ENCODE data around the gene SPACA9.

The SPACA9 gene

DNA sequence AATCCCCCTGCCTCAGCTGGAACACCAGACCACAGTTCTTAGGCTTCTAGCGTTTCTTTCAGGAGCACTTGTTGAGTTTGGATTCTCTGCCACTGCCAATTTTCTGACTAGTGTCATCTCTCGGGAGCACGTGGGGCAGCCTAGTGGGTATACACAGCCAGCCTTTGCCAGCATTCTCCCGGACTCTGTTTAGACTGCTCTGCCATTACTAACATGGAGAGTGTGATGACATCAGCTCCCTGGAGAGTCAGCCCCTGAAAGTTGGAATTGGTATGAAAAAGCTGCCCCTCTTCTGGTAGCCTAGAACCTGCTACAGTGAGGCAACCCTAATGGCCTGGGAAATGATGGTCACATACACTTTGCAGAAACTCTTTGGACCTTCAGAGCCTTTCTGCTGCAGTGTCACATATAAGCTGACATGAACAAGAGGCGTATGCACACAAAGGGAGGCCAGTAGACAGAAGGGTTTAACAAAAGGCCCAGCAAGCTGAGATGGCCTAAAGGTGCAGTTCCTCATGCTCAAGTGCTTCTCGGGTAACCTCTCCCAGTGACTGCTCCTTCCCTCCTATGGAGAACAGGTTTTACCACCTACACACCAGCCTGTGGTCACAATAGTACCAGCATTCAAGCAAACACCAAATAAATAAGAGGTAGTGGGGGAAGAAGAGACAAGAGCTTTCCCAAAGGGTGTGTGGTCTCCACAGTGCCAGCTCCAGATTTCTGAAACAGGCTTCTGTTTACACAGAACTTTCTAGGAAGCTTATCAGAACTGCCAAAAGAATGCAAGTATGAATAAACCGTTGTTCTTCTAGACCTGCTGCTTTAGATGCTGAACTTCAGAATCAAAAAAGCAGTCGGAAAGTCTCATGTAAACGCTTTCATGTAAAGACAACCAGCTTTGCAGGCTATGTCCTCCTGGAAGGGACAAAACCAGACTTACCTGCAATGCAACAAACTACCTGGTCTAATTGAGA is 16.5 kb downstream of the SPACA9 start:
- DNase-seq: no peak

- DNase-seq: no peak
Observed at GRCh38 chr9:132896264-132896663, 17.6 kb downstream of the SPACA9 start.

DNA sequence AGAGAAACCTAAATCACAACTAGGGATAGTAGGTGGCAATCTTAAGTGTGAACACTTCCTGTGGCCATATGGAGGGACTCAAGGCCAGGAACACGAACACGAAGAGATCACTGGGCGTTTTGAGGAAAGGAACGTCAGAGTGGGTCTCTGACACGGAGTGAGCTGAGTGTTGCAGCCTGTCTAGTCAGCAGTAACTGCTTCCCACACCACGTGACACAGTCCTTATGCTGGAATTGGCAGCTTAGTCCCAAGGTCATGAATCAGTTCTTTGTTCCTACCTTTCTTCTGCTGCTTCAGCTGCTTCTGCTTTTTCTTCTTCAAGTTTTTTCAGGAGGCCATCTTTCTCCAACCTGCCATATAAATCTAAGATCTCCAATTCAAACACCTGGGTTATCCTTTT is 18.2 kb downstream of the SPACA9 start:
- DNase-seq: no peak

DNA sequence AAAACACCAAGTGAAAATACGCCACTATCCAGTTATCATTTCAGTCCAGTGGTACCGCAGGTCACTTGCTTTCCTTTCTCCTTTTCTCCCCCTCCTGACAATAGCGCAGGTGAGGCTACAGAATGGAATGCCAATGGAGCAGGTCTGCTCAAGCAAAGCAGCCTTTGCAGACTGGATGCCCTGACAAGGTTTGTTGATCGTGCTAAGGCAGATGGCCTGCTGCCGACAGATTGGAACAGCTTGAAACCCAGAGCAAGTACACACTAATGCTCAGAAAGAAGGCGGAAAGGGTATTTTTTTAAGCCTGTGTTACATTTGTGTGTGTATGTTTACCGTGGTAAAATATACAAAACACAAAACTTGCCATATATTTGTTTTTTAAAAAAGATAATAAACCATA is 19.4 kb downstream of the SPACA9 start:
- DNase-seq: no peak

- DNase-seq: no peak
Observed at GRCh38 chr9:132901858-132902831, 23.4 kb downstream of the SPACA9 start.

DNA sequence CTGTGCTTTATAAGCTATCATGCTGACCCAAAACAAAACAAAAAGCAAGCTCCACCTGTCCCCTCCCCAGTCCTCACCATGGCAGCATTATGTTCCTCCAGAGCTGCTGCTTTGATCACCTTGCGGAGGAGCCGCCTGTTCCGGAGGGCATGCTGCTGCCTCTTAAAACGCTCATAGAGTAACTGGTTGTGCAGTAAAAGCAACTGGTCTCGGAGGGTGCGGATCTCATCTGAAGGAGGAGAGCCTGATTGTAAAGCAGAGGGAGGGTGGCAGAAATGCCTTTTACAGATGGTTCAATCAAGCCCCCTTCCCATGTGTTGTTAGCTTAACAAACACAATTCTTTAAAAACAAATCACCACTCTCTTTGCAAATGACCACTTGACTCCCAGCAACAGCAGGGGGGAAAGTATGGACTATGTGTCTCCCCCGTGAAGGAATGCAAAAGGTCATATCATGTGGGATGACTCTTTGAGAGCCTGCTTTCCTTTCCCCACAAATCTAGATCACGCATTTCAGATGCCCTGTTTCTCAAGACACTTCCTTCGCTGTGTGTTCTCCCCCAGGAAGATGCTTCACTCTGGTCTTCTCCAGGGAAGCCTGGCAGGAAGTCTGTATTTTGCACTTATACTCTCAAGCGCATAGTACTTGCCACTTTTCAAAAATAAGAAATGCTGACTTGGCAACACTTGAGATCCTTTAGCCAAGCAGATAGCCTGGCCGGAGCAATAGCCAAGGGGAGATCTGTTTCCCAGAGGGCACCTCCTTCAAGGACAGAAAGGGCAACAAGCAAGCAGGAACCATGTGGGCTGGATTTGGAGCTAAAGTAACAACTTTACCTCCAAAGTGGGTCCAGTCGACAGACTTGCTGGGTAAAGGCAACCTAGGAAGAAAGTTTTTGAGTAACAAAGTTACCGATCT is 25.1 kb downstream of the SPACA9 start:
- DNase-seq: no peak

GRCh38 chr9:132905726-132906125 is 27.0 kb downstream of the SPACA9 start:
- DNase-seq: no peak

GRCh38 chr9:132908635-132909034 is 29.9 kb downstream of the SPACA9 start:
- no peak for DNase-seq

- DNase-seq: no peak
Observed at GRCh38 chr9:132909311-132909710, 30.6 kb downstream of the SPACA9 start.

- DNase-seq: no peak
Observed at GRCh38 chr9:132910376-132910775, 31.7 kb downstream of the SPACA9 start.

DNA sequence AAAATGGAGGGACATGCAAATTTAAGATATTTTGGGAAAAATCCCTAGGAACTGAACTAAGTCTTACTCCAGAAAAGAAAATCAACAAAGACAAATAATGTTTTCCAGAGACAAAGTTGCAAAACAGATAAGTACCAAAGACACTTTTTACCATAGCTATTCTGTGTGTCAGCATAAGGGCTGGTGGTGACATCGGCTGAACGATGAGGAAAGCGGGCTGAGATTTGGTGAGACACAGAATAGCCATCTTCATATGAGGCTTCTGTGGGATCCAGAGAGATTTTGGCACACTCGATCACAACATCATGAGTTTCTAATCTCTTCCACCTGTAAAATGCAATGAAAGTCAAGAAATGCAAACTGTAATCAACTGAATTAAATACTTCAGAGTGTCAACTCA is 33.4 kb downstream of the SPACA9 start:
- DNase-seq: no peak

DNA sequence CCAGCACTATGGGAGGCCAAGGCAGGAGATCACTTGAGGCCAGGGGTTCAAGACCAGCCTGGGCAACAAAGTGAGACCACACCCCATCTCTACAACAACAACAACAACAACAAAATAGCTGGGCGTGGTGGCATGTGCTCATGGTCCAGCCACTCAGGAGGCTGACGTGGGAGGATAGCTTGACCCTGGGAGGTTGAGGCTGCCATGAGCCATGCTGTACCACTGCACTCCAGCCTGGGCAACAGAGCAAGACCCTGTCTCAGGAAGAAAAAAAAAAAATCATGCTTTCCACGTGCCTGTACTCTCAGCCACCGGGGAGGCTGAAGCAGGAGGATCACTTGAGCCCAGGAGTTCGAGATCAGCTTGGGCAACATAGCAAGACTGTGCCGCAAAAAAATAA is 36.2 kb downstream of the SPACA9 start:
- no peak for DNase-seq

- no peak for DNase-seq
Observed at GRCh38 chr9:132919614-132920268, 41.0 kb downstream of the SPACA9 start.

DNA sequence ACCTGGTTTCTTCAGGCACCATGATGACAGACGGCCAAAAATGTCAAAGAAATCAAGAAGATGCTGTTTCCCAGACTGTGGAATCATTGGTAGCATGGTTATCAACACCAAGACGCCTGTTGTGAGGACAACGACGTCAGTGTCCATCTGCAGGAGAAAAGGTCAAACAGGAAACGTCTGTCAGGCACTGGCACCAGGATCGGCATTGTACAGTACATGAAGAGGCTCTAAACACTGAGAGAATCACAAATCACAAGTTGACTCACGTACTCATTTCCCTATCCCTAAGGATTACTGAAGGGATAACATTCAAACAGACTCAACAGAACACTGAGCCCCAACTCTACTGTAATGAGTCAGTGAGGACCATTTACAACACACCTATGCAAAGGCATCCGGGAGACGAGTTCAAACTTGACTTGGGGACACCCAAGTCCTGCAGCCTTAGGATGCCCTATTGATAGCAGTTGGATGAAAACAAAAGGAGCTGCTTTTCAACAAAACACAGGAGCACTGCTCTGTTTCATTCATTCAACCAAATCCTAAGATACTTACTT is 44.7 kb downstream of the SPACA9 start:
- no peak for DNase-seq

GRCh38 chr9:132927704-132928103 is 49.0 kb downstream of the SPACA9 start:
- DNase-seq: no peak

GRCh38 chr9:132931178-132931735 is 52.6 kb downstream of the SPACA9 start:
- DNase-seq: no peak

DNA sequence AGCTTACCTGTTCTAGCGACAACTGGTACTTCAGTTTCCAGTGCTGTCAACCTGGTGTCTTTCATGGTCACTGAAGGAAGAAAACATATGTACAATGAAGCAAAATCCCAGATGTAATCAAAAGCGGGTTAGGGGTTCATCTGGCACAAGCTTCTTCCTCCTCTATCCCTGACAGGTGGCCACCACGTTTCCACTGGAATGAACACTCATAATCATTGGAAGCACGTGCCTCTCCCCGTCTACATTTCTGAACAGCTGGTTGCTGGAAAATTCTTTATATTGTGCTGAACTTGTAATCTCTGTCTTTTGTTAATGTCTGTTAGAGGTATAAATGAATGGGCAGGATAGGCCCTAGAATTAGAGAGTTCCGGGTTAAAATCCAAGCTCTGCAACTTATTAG is 56.3 kb downstream of the SPACA9 start:
- DNase-seq: no peak

DNA sequence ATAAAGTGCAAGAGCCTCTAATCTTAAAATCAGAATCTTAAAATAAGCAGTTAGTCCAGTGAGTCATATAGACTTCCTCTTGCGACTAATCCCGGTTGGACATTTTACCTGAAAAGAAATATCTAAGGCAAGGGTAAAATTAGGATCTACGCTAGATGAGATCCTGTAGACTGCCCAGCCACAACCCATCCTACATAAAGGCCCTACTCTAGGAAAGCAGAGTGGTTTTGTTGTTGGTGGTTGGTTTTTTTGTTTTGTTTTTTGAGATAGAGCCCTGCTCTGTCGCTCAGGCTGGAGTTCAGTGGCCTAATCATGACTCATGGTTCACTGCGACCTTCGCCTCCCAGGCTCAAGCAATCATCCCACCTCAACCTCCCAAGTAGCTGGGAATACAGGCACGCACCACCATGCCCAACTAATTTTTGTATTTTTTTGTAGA is 58.8 kb downstream of the SPACA9 start:
- no peak for DNase-seq

- no peak for DNase-seq
Observed at GRCh38 chr9:132939169-132939568, 60.5 kb downstream of the SPACA9 start.
